ENCODE measurements around the gene LBH.

LBH gene

DNA sequence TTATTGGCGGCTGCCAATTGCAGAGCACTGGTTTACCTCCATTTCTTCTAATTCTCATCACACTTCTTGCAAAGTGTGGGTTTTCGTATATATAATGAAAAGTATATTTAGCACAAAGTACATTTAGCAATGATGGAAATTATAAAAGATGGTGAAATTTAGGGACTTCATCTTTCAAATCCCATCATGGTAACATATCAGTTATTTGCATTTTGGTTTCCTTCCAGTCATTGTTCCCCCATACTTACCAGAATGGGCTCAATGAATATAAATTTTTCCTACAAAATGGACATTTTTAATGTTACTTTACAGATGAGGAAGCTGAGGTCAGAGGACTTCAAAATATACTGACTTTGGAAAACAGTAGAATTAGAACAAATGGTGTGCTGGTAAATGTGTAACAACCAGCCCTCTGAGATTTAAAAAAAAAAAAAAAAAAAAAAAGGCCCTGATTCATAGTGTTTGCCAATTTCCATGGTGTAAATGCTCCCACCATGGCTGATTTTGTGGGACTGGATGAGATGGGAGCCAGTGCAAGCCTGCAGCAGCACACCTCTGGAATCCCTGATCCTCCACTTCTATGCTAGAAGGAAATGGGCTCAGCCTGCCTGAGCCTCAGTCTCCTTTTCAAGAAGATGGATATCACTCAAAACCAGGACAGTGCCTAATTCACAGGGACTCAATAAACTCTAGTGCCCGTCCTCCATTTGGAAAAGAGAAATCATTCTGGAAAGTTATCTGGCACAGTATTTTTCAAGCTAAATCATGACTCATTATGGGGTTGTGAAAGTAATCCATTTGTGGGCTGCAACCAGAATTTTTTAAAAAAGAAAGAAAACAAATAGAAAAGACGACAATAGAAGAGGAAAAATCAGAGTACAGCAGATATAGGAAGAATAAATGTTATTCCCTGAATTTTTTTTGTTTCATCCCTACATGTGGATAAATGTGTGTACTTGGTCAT is 34.0 kb downstream of the LBH start:
- no peak overlapping the region for H3K27ac ChIP-seq (ENCODE audit: low read depth, low read length)

DNA sequence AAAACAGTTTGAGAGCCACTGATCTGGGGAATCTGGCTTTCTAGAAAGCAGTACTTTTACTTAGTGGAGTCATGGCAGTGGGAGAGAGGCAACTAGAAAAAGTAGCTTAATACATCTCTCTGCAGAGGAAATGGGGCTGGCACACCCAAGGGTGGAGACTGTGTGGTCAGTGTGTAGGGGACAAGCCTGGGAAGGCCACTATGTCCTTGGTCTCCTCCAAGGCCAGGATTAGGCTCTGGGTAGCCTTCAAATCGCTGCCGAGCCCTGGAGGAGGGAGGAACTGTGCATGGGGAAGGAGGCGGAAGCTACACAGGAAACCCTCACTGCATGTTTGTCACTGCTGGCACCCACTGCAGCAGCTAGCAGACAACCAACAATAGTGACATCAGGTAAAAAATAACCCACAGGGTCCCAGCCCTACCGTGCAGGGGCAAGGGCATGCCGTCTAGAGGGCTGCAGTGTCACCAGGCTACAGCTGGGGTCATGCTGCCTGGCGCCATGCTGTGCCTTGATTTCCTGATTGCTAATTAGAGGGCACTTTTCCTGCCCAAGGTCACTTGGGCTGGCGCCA is 34.8 kb downstream of the LBH start:
- Histone ChIP-seq H4K5ac (ENCODE audit: low read length) (no peak overlapping the region), H3K4me1 (ENCODE audit: control insufficient read depth, low read depth, low read length) (no peaks in the 10 kb centered on the region), H3K36me3 (ENCODE audit: control insufficient read depth, insufficient read depth, low read length) (no peaks in the 10 kb centered on the region), H3K27me3 (ENCODE audit: insufficient read depth, low read length, poor library complexity) (no peaks in the 10 kb centered on the region), H3K23ac (ENCODE audit: low read length) (no peak overlapping the region), H3K79me2 (ENCODE audit: control insufficient read depth, insufficient read depth, low read length) (no peaks in the 10 kb centered on the region), H2BK15ac (replicated peaks; ENCODE audit: low read depth) (no peak overlapping the region), H3K56ac (ENCODE audit: low read length) (peak overlapping the region; percentile 1), H3K4me2 (ENCODE audit: low read length) (no peak overlapping the region), H2BK5ac (ENCODE audit: low read length) (no peak overlapping the region), H2BK120ac (ENCODE audit: low read depth, low read length) (no peak overlapping the region), H3K9ac (ENCODE audit: low read length) (no peak overlapping the region), H3K79me1 (ENCODE audit: low read length) (no peaks in the 10 kb centered on the region), H3K27ac (ENCODE audit: low read depth, low read length) (no peak overlapping the region), H2AK5ac (ENCODE audit: low read length) (no peak overlapping the region), H3K4ac (ENCODE audit: low read depth, low read length) (no peak overlapping the region), H3K18ac (ENCODE audit: low read length) (no peak overlapping the region), H3K4me3 (ENCODE audit: low read length) (no peak overlapping the region), H4K8ac (ENCODE audit: low read depth, low read length) (no peak overlapping the region)
- DNase-seq = no peak
- no CpG with 5 or more reads among the region's 7 CpGs for WGBS (ENCODE audit: extremely low coverage, insufficient coverage, low lambda C conversion rate)

More for the DNA sequence above, 34.0 kb downstream of the LBH start:
- Histone ChIP-seq H3K23ac (ENCODE audit: low read length) (no peak overlapping the region), H3K4ac (ENCODE audit: low read depth, low read length) (no peak overlapping the region), H2BK5ac (ENCODE audit: low read length) (no peak overlapping the region), H3K36me3 (ENCODE audit: control insufficient read depth, insufficient read depth, low read length) (no peaks in the 10 kb centered on the region), H4K8ac (ENCODE audit: low read depth, low read length) (no peak overlapping the region), H2BK120ac (ENCODE audit: low read depth, low read length) (no peak overlapping the region), H3K4me3 (ENCODE audit: low read length) (no peak overlapping the region), H4K5ac (ENCODE audit: low read length) (no peak overlapping the region), H3K79me2 (ENCODE audit: control insufficient read depth, insufficient read depth, low read length) (no peaks in the 10 kb centered on the region), H2BK15ac (replicated peaks; ENCODE audit: low read depth) (no peak overlapping the region), H3K4me1 (ENCODE audit: control insufficient read depth, low read depth, low read length) (no peaks in the 10 kb centered on the region), H3K9ac (ENCODE audit: low read length) (no peak overlapping the region), H3K56ac (ENCODE audit: low read length) (no peak overlapping the region), H3K18ac (ENCODE audit: low read length) (no peak overlapping the region), H3K79me1 (ENCODE audit: low read length) (no peaks in the 10 kb centered on the region), H3K27me3 (ENCODE audit: insufficient read depth, low read length, poor library complexity) (no peaks in the 10 kb centered on the region), H3K4me2 (ENCODE audit: low read length) (no peak overlapping the region), H2AK5ac (ENCODE audit: low read length) (no peak overlapping the region)
- DNase-seq = no peak
- WGBS (ENCODE audit: extremely low coverage, insufficient coverage, low lambda C conversion rate) = 100% methylated on average over 1 of the region's 4 CpGs

DNA sequence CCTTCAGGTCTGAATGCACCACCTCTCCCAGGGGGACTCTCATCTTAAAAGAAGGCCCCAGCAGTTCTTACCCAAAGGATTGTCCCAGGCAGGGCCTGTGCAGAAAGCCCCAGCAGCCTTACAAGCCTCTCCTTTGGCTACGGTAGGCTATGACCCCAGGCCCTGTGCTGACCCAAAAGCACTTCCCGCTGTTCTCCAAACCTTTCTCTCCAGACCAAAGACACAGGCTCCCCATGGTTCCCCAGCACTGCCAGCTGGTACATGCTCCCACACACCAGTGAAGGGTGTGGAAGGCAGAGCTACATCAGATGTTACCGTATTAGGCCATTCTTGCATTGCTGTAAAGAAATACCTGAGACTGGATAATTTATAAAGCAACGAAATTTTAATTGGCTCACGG is 35.4 kb downstream of the LBH start:
- Histone ChIP-seq H2BK5ac (ENCODE audit: low read length) (no peak overlapping the region), H3K4me1 (ENCODE audit: control insufficient read depth, low read depth, low read length) (no peaks in the 10 kb centered on the region), H3K23ac (ENCODE audit: low read length) (no peak overlapping the region), H3K27ac (ENCODE audit: low read depth, low read length) (no peak overlapping the region), H4K5ac (ENCODE audit: low read length) (no peak overlapping the region), H3K79me2 (ENCODE audit: control insufficient read depth, insufficient read depth, low read length) (no peaks in the 10 kb centered on the region), H3K4ac (ENCODE audit: low read depth, low read length) (no peak overlapping the region), H3K18ac (ENCODE audit: low read length) (no peak overlapping the region), H2BK120ac (ENCODE audit: low read depth, low read length) (no peak overlapping the region), H2BK15ac (replicated peaks; ENCODE audit: low read depth) (no peak overlapping the region), H3K79me1 (ENCODE audit: low read length) (no peaks in the 10 kb centered on the region), H3K9ac (ENCODE audit: low read length) (no peak overlapping the region), H3K27me3 (ENCODE audit: insufficient read depth, low read length, poor library complexity) (no peaks in the 10 kb centered on the region), H3K56ac (ENCODE audit: low read length) (no peak overlapping the region), H2AK5ac (ENCODE audit: low read length) (no peak overlapping the region), H3K4me3 (ENCODE audit: low read length) (no peak overlapping the region), H3K36me3 (ENCODE audit: control insufficient read depth, insufficient read depth, low read length) (no peaks in the 10 kb centered on the region), H3K4me2 (ENCODE audit: low read length) (no peak overlapping the region), H4K8ac (ENCODE audit: low read depth, low read length) (no peak overlapping the region)
- DNase-seq = no peak
- WGBS (ENCODE audit: extremely low coverage, insufficient coverage, low lambda C conversion rate) = no CpG with 5 or more reads among the region's 5 CpGs

DNA sequence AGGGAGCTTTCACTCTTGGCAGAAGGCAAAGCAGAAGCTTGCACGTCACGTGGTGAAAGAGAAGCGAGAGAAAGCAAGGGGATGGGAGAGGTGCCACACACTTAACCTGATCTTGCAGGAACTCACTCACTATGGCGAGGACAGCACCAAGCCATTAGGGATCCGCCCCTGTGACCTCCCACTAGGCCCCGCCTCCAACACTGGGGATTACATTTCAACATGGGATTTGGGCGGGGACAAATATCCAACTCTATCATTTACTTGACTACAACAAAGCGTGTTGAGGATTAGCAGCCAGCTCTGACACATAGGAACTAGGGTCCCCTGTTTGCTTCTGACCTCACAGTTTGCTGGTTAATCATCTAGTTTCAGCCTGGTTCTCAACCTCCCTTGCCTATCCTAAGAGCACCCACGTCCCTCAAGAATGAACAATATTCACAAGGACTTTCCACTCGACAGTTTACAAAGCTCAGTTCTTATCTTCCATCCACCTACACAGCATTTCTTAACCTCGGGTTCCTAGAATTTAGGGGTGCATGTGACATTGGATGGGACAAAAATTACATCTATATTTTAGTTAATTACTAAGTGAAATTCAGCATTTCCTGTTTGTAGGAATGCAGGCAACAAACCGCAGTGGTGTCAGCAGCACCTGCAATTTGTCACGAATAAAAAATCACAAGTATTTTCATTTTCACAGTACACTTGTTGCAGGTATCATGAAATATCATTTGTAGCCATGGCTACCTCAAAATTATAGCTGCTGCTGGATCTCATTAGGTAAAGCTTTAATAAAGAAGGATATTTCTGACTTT is 36.0 kb downstream of the LBH start:
- Histone ChIP-seq H3K79me1 (ENCODE audit: low read length) (no peaks in the 10 kb centered on the region), H3K4me2 (ENCODE audit: low read length) (no peak overlapping the region), H3K56ac (ENCODE audit: low read length) (no peak overlapping the region), H3K9ac (ENCODE audit: low read length) (no peak overlapping the region), H3K79me2 (ENCODE audit: control insufficient read depth, insufficient read depth, low read length) (no peaks in the 10 kb centered on the region), H3K4me1 (ENCODE audit: control insufficient read depth, low read depth, low read length) (no peaks in the 10 kb centered on the region), H3K4me3 (ENCODE audit: low read length) (no peak overlapping the region), H2BK5ac (ENCODE audit: low read length) (no peak overlapping the region), H2AK5ac (ENCODE audit: low read length) (no peak overlapping the region), H3K27me3 (ENCODE audit: insufficient read depth, low read length, poor library complexity) (no peaks in the 10 kb centered on the region), H3K23ac (ENCODE audit: low read length) (no peak overlapping the region), H3K36me3 (ENCODE audit: control insufficient read depth, insufficient read depth, low read length) (no peaks in the 10 kb centered on the region), H3K18ac (ENCODE audit: low read length) (no peak overlapping the region), H2BK120ac (ENCODE audit: low read depth, low read length) (no peak overlapping the region), H4K8ac (ENCODE audit: low read depth, low read length) (no peak overlapping the region), H3K4ac (ENCODE audit: low read depth, low read length) (no peak overlapping the region), H3K27ac (ENCODE audit: low read depth, low read length) (no peak overlapping the region), H4K5ac (ENCODE audit: low read length) (no peak overlapping the region), H2BK15ac (replicated peaks; ENCODE audit: low read depth) (no peak overlapping the region)
- peak; percentile 27 for DNase-seq
- no CpG with 5 or more reads among the region's 13 CpGs for WGBS (ENCODE audit: extremely low coverage, insufficient coverage, low lambda C conversion rate)

DNA sequence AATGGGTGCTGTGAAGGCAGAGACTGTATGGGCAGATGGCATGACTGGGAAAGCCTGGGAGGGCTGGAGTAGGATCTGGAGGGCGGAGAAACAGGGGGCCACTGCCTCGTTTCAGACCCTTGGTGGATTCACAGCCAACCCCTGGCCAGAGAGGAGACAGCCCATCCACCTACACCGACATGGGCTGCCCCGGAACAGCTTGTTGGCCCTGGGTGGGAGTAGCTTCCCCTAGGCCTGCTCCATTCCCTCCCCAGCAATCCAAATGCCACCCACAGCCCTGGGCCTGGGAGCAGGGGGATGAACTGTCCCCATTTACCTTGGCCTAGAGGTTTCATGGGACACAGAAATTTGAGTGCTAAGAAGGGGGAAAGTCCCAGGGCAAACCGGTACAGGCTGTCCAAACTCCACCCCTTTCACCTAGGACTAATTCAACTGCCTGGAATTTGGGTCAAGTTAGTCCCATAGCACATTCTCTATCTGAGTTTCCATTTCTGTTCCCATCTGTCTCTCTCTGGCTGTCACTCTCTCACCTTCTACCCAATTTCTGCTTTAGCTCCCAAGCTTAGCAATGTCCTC is 37.0 kb downstream of the LBH start:
- H3K4me1 ChIP-seq (ENCODE audit: control insufficient read depth, low read depth, low read length) = peaks cover 2% of the 10 kb centered on the region
- no peaks in the 10 kb centered on the region for H3K79me1 ChIP-seq (ENCODE audit: low read length)
- H3K27me3 ChIP-seq (ENCODE audit: insufficient read depth, low read length, poor library complexity) = no peaks in the 10 kb centered on the region
- no peak overlapping the region for H3K4me3 ChIP-seq (ENCODE audit: low read length)
- H3K79me2 ChIP-seq (ENCODE audit: control insufficient read depth, insufficient read depth, low read length) = no peaks in the 10 kb centered on the region
- H3K18ac ChIP-seq (ENCODE audit: low read length) = peak overlapping the region; percentile 2
- no peak overlapping the region for H3K56ac ChIP-seq (ENCODE audit: low read length)
- no peak overlapping the region for H3K27ac ChIP-seq (ENCODE audit: low read depth, low read length)
- no peak overlapping the region for H3K9ac ChIP-seq (ENCODE audit: low read length)
- DNase-seq = no peak
- no peak overlapping the region for H2BK15ac ChIP-seq (replicated peaks; ENCODE audit: low read depth)
- H4K8ac ChIP-seq (ENCODE audit: low read depth, low read length) = no peak overlapping the region
- H3K23ac ChIP-seq (ENCODE audit: low read length) = no peak overlapping the region
- no peak overlapping the region for H3K4me2 ChIP-seq (ENCODE audit: low read length)
- no peak overlapping the region for H2AK5ac ChIP-seq (ENCODE audit: low read length)
- no CpG with 5 or more reads among the region's 5 CpGs for WGBS (ENCODE audit: extremely low coverage, insufficient coverage, low lambda C conversion rate)
- H4K5ac ChIP-seq (ENCODE audit: low read length) = no peak overlapping the region
- H3K36me3 ChIP-seq (ENCODE audit: control insufficient read depth, insufficient read depth, low read length) = no peaks in the 10 kb centered on the region
- no peak overlapping the region for H2BK5ac ChIP-seq (ENCODE audit: low read length)
- no peak overlapping the region for H3K4ac ChIP-seq (ENCODE audit: low read depth, low read length)
- H2BK120ac ChIP-seq (ENCODE audit: low read depth, low read length) = no peak overlapping the region
